GM18519 (cell line): ENCODE data around the gene SBF1.

Experiments
- ATAC-seq: cut with Tn5 transposase; IDR thresholded peaks from one replicate; pipeline ENCODE4 v1.9.1; 2021; ENCODE audit warnings: mild to moderate bottlenecking, moderate library complexity; ENCODE audit not compliant: unreplicated experiment, low FRiP score

SBF1 gene

GRCh38 chr22:50469377-50470305 is 5.2 kb downstream of the SBF1 start:
- ATAC-seq = no peak

- no peak for ATAC-seq
Measured at GRCh38 chr22:50468626-50469025, 6.2 kb downstream of the SBF1 start.

GRCh38 chr22:50467773-50468440 is 6.9 kb downstream of the SBF1 start:
- ATAC-seq = no peak

GRCh38 chr22:50467341-50467740 is 7.5 kb downstream of the SBF1 start:
- no peak for ATAC-seq

GRCh38 chr22:50465066-50465930 is 9.5 kb downstream of the SBF1 start:
- no peak for ATAC-seq

- ATAC-seq = no peak
Measured at GRCh38 chr22:50464451-50464850, 10.4 kb downstream of the SBF1 start.

DNA sequence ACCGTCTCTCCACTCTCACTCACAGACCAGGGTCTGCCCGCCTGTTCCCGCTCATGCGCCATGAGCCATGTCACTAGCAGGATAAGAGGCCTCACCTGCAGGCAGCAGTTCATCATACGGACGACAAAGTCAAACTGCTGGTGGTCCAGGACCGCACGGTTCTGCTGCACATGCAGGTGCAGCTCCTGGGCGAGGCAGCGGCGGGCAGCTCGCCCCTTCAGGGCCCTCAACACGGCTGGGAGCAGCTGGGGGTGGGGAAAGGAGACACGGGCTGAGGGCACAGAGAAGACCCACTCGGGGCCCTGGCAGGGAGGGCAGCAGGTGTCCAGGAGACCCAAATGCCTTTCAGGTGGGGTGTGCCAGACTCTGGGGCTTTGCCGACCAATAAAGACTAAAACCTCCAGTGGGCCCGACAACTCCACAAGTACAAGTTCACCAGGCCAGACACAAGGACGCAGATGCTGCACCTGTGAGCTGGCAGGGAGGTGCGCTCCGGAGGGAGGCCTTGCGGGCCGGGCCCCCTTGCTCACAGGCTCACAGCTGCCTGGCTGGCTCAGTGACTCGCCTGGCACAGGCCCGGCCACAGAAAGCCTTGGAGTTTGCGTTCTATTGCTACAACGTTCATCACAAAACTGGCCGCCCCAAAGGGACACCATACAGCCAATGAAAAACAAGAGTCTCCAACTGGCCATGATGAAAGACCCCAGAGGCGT is 11.5 kb downstream of the SBF1 start:
- no peak for ATAC-seq

GRCh38 chr22:50461979-50462540 is 12.8 kb downstream of the SBF1 start:
- ATAC-seq = no peak

- ATAC-seq = no peak
Measured at GRCh38 chr22:50461536-50461935, 13.3 kb downstream of the SBF1 start.

DNA sequence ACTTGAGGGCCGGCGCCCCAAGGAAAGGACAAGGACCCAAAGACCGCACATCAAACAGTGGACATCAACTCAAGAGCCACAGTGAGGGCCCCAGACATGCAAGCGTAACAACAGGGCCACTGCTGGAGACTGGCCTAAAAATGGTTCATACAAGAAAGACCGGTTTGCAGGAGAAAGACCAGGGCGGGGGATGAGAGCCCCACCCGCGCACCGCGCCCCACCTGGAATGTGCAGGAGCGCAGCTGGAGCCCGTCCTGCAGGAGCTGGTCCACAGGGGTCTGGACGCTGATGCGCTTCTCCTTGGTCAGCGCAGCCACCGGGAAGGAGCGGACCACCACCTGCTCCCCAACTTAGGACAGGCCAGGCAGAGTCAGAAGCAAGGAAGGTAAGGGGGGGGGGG is 13.9 kb downstream of the SBF1 start:
- ATAC-seq = no peak

GRCh38 chr22:50459496-50460140 is 15.2 kb downstream of the SBF1 start:
- no peak for ATAC-seq

- ATAC-seq = no peak
Measured at GRCh38 chr22:50459016-50459415, 15.8 kb downstream of the SBF1 start.

DNA sequence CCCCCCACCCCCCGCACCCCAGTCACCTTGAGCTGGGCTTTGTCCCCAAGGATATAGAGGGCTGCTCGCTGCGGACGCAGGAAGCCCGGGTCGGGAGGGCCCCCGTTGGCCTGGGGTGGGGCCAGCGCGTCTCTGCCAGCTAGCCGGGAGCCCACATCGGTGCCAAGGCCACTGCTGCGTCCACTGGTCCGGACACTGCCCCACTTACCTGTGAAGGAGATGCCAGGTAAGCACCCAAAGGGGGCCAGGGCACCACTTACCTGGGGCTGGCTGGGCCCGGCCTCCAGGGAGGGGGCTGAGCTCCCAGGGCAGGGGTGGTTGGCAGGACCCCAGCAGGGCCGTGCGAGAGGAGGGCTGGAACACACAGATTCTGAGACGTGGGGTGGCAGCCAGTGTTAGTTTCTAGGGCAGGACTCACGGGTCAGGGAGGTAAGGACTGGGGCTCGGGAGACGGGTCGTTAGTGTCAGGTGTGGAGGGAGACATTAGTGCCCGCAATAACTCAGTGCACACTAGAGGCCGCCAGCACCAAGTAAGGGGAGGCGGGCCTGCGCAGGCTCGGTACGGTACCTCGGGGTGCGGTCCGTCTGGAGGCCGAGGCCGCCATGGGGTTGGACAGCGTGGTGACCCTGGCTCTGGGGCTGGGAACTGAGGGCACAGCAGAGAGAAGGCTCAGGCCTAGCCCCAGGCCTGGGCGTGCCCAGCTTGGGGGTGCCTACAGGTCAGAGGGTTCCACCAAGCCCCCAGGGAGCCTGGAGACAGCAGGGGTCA is 18.2 kb downstream of the SBF1 start:
- no peak for ATAC-seq

DNA sequence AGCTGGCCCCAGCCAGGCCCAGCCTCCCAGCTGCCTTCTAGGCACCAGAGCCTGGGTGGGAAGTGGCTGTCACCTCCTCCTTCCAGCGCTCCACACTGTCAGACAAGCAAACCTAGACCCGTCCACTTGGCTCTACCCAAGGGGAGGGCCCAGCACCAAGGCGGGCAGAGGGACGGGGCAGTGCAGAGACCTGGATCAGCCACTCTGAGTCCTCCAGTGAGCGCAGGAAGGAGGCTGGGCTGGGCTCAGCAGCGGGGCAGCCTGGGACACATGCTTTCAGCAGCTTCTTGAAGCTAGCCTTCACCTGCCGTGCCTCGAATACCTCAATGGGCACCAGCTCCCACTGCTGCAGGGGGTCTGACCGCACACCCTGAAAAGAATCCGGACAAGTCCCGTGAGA is 18.8 kb downstream of the SBF1 start:
- no peak for ATAC-seq

DNA sequence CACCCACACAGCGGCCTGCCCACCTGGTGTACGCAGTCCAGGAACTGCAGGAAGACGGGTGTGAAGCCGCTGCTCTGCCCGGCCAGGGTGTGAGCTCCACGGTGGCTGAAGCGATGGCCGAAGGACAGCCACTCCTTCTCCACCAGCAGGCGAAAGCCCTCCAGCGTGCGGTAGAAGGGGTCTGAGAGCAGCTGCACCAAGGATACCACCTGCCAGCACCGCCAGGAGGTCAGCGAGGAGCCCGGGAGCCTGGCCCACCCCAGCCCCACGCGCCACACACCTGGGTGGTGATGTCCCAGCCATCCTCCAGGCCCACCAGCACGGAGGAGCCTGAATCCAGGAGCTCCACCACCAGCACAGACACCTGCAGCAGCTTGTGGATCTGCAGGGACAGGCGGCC is 19.6 kb downstream of the SBF1 start:
- no peak for ATAC-seq

DNA sequence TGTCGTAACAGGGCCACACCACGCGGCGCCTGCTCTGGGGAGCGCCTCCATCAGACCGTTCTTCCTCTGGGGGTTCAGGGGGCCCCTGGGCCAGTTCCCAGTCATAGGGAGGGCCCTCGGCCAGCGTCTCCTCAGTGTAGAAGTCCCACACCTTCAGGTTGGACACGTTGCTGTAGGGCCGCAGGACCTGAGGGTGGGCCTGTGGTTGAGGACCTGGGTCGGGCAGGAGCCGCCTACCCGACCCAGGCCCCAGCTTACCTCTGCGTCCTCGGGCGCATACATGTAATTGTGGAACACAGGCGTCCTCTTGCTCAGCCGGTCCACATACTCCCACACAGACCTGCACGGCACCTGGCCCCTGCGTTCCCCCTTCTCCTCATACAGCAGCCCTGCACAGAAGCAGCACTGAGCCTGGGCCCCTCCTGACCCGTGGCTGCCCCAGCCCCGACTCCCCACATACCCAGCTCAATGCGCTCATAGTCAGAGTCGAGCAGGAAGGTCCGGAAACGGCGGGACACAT is 20.2 kb downstream of the SBF1 start:
- no peak for ATAC-seq

DNA sequence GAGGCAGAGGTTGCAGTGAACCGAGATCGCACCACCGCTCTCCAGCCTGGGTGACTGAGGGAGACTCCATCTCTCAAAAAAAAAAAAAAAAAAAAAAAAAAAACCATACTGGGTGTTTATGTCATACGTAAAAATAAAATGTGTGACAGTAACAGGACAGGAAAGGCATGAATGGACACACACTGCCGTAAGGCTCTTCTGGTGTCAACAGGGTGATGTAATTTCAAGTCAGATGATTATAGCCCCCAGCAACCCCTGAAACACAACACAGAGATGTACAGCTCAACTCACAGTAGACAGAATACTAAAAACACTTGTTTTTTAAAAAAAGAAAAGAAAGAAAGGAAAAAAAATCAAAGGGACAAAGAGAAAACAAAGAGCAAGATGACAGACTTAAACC is 22.2 kb downstream of the SBF1 start:
- no peak for ATAC-seq
